GM23338 (cell line): ENCODE measurements around the gene MEGF11. TPM values are rescaled to one million over a fixed set of nuclear protein-coding genes. Genes with fewer than 3 reads are reported as not detected.

Experiments used
- ATAC-seq: fragments of 200-7000 bp; cut with Tn5 transposase; 3 replicates; pipeline ENCODE4 v1.9.1; 2020
- DNase-seq: peaks from one replicate; pipeline ENCODE4 v3.0.0-alpha.2; 2015; ENCODE audit warnings: low spot score
- H2AFZ ChIP-seq: fragments of 200-600 bp; sonication (generic); 2 replicates; pipeline ENCODE4 v1.8.0; 2016; ENCODE audit warnings: antibody characterized with exemption, mild to moderate bottlenecking, moderate library complexity
- H3F3A ChIP-seq: fragments of 200-600 bp; sonication (generic); replicated peaks from 2 replicates; pipeline ENCODE4 v1.8.0; 2017; ENCODE audit warnings: antibody characterized with exemption, mixed run types, low read depth
- H3K27ac ChIP-seq: fragments of 200-600 bp; sonication (generic); 2 replicates; pipeline ENCODE4 v1.6.1; 2016; ENCODE audit warnings: low read depth
- H3K27me3 ChIP-seq: fragments of 200-600 bp; sonication (generic); 2 replicates; pipeline ENCODE4 v1.8.0; 2016; ENCODE audit warnings: mild to moderate bottlenecking, mixed run types, moderate library complexity; ENCODE audit not compliant: insufficient read depth
- H3K36me3 ChIP-seq: fragments of 200-600 bp; sonication (generic); 2 replicates; pipeline ENCODE4 v1.8.0; 2016; ENCODE audit warnings: mild to moderate bottlenecking; ENCODE audit not compliant: insufficient read depth
- H3K4me1 ChIP-seq: fragments of 200-600 bp; sonication (generic); 2 replicates; pipeline ENCODE4 v1.8.0; 2016; ENCODE audit warnings: mild to moderate bottlenecking, moderate library complexity; ENCODE audit not compliant: insufficient read depth
- H3K4me2 ChIP-seq: fragments of 200-600 bp; sonication (generic); 2 replicates; pipeline ENCODE4 v1.7.1; 2017; ENCODE audit warnings: mixed run types
- H3K4me3 ChIP-seq: fragments of 200-600 bp; sonication (generic); 2 replicates; pipeline ENCODE4 v1.6.1; 2016; ENCODE audit warnings: mixed run types
- H3K79me2 ChIP-seq: fragments of 200-600 bp; sonication (generic); replicated peaks from 2 replicates; pipeline ENCODE4 v1.8.0; 2017; ENCODE audit warnings: mild to moderate bottlenecking; ENCODE audit not compliant: insufficient read depth
- H3K9me2 ChIP-seq: fragments of 200-600 bp; sonication (generic); 2 replicates; pipeline ENCODE4 v1.8.0; 2017; ENCODE audit not compliant: insufficient read depth
- H4K20me1 ChIP-seq: fragments of 200-600 bp; sonication (generic); replicated peaks from 2 replicates; pipeline ENCODE4 v1.8.0; 2017; ENCODE audit warnings: mild to moderate bottlenecking; ENCODE audit not compliant: insufficient read depth
- H3K27ac Mint-ChIP-seq: 2 replicates; pipeline ENCODE4 v1.8.0; 2020; ENCODE audit warnings: inconsistent platforms, mild to moderate bottlenecking, moderate library complexity, mixed read lengths
- H3K27me3 Mint-ChIP-seq: 3 replicates; pipeline ENCODE4 v1.8.0; 2022; ENCODE audit warnings: low read depth, mild to moderate bottlenecking, moderate library complexity, mixed read lengths, inconsistent platforms; ENCODE audit not compliant: insufficient read depth, poor library complexity
- H3K36me3 Mint-ChIP-seq: 3 replicates; pipeline ENCODE4 v1.8.0; 2021; ENCODE audit warnings: low read depth, mild to moderate bottlenecking, inconsistent platforms, moderate library complexity, mixed read lengths
- H3K4me1 Mint-ChIP-seq: 3 replicates; pipeline ENCODE4 v1.8.0; 2020; ENCODE audit warnings: mild to moderate bottlenecking, inconsistent platforms, mixed read lengths
- H3K4me3 Mint-ChIP-seq: 3 replicates; pipeline ENCODE4 v1.8.0; 2021; ENCODE audit warnings: moderate library complexity, mild to moderate bottlenecking, inconsistent platforms, mixed read lengths
- H3K9me3 Mint-ChIP-seq: 3 replicates; pipeline ENCODE4 v1.8.0; 2020; ENCODE audit warnings: moderate library complexity, mild to moderate bottlenecking, inconsistent platforms, mixed read lengths
- EZH2 ChIP-seq: fragments of 200-600 bp; sonication (generic); IDR thresholded peaks from one replicate; pipeline ENCODE4 v1.8.0; 2017; ENCODE audit warnings: antibody characterized with exemption, mild to moderate bottlenecking, low read depth; ENCODE audit not compliant: unreplicated experiment
- NANOG ChIP-seq: IDR thresholded peaks from 2 replicates; pipeline ENCODE4 v1.6.1; 2016; ENCODE audit warnings: antibody characterized with exemption, borderline replicate concordance
- POLR2AphosphoS5 ChIP-seq: IDR thresholded peaks from 2 replicates; pipeline ENCODE4 v1.6.1; 2016; ENCODE audit warnings: antibody characterized with exemption, low read depth
- STAT1 ChIP-seq: IDR thresholded peaks from one replicate; pipeline ENCODE4 v1.6.1; 2016; ENCODE audit warnings: antibody characterized with exemption; ENCODE audit not compliant: unreplicated experiment
- polyA plus RNA-seq: library from polyadenylated mRNA; unstranded; fragments of >200 nt; fragmentation: Nextera tagmentation; extraction: Ambion mirVana; gene quantifications from 2 replicates; pipeline ENCODE4 v1.2.1, GENCODE V29; 2016
- total RNA-seq: library from RNA; depleted of rRNA; stranded (reverse); fragments of >200 nt; shearing (Covaris generic); gene quantifications from 2 replicates; pipeline ENCODE4 v1.2.3, GENCODE V29; 2014
- TF ChIP-seq, protein P1 (sequence below), 2 experiments: fragments of 200-600 bp in 1 of 2; sonication (generic) in 1 of 2; conservative IDR thresholded peaks; 2 replicates each; pipeline versions ENCODE4 v1.5.1 to v1.6.1; 2016 to 2017; ENCODE audit warnings: antibody characterized with exemption in 2 of 2, low read depth in 2 of 2, mild to moderate bottlenecking in 2 of 2, moderate library complexity in 1 of 2
- TF ChIP-seq, protein P2 (sequence below): IDR thresholded peaks from one replicate; pipeline ENCODE4 v1.6.1; 2018; ENCODE audit warnings: antibody characterized with exemption; ENCODE audit not compliant: unreplicated experiment
- TF ChIP-seq, protein P3 (sequence below): fragments of 250-450 bp; sonication (Bioruptor Pico); IDR thresholded peaks from 2 replicates; pipeline ENCODE4 v1.5.0; 2020; ENCODE audit warnings: mild to moderate bottlenecking, moderate library complexity

The MEGF11 gene
- total and polyA plus RNA-seq, 2 experiments from 2014 or later, result 1.3 to 1.9 TPM

DNA sequence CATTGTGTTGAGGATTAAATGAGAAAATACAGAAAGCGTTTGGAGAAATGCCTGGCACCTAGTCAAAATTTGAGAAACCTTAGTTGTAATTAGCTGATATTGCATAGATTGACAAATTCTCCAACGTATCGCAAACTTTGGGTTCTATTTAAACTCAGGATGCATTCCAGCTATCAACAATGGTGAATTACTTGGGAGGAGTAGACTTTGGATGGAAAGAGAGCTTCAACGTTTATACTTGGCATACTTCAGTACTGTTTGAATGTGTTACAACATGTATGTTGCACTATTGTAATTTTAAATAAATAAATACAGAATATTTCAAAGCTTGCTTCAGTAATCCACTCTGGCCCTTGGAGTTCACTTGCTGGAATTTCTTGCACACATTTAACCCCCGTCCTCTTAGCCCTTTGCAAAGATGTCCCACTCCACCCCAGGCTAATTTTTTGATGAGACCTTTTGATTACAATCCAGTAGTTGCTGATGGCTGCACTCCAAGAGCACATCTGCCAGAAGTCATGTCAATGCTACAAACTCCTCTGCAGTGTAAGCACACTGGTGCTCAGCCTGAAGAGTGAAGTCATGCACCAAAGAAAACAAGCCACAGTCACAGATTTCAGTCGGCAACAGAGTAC is 35.1 kb upstream of the MEGF11 start:
- TF ChIP-seq, protein P1, sequence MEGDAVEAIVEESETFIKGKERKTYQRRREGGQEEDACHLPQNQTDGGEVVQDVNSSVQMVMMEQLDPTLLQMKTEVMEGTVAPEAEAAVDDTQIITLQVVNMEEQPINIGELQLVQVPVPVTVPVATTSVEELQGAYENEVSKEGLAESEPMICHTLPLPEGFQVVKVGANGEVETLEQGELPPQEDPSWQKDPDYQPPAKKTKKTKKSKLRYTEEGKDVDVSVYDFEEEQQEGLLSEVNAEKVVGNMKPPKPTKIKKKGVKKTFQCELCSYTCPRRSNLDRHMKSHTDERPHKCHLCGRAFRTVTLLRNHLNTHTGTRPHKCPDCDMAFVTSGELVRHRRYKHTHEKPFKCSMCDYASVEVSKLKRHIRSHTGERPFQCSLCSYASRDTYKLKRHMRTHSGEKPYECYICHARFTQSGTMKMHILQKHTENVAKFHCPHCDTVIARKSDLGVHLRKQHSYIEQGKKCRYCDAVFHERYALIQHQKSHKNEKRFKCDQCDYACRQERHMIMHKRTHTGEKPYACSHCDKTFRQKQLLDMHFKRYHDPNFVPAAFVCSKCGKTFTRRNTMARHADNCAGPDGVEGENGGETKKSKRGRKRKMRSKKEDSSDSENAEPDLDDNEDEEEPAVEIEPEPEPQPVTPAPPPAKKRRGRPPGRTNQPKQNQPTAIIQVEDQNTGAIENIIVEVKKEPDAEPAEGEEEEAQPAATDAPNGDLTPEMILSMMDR (conservative IDR thresholded peaks at IDR 0.05; ENCODE audit: low read depth in 2 of 2), result no peak
- TF ChIP-seq, protein P2, sequence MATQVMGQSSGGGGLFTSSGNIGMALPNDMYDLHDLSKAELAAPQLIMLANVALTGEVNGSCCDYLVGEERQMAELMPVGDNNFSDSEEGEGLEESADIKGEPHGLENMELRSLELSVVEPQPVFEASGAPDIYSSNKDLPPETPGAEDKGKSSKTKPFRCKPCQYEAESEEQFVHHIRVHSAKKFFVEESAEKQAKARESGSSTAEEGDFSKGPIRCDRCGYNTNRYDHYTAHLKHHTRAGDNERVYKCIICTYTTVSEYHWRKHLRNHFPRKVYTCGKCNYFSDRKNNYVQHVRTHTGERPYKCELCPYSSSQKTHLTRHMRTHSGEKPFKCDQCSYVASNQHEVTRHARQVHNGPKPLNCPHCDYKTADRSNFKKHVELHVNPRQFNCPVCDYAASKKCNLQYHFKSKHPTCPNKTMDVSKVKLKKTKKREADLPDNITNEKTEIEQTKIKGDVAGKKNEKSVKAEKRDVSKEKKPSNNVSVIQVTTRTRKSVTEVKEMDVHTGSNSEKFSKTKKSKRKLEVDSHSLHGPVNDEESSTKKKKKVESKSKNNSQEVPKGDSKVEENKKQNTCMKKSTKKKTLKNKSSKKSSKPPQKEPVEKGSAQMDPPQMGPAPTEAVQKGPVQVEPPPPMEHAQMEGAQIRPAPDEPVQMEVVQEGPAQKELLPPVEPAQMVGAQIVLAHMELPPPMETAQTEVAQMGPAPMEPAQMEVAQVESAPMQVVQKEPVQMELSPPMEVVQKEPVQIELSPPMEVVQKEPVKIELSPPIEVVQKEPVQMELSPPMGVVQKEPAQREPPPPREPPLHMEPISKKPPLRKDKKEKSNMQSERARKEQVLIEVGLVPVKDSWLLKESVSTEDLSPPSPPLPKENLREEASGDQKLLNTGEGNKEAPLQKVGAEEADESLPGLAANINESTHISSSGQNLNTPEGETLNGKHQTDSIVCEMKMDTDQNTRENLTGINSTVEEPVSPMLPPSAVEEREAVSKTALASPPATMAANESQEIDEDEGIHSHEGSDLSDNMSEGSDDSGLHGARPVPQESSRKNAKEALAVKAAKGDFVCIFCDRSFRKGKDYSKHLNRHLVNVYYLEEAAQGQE, result no peak
- TF ChIP-seq STAT1, result no peak
- Mint-ChIP-seq H3K36me3 (no peaks in the 10 kb centered on the region), H3K27me3 (peaks cover 2% of the 10 kb centered on the region), H3K4me1 (peaks cover 14% of the 10 kb centered on the region), H3K4me3 (no peak overlapping the region), H3K27ac (no peak overlapping the region), H3K9me3 (no peaks in the 10 kb centered on the region)
- Histone ChIP-seq H3K4me3 (no peak overlapping the region), H3K79me2 (no peaks in the 10 kb centered on the region), H3K36me3 (no peaks in the 10 kb centered on the region), H3K4me1 (no peaks in the 10 kb centered on the region; the same call in 1 of the 2 replicates), H3K27me3 (no peaks in the 10 kb centered on the region), H2AFZ (no peak overlapping the region), H3K27ac (no peak overlapping the region), H3K4me2 (no peak overlapping the region), H3K9me2 (no peaks in the 10 kb centered on the region), H4K20me1 (no peaks in the 10 kb centered on the region), H3F3A (no peaks in the 10 kb centered on the region)
- no peak for DNase-seq
- ATAC-seq, result no peak

DNA sequence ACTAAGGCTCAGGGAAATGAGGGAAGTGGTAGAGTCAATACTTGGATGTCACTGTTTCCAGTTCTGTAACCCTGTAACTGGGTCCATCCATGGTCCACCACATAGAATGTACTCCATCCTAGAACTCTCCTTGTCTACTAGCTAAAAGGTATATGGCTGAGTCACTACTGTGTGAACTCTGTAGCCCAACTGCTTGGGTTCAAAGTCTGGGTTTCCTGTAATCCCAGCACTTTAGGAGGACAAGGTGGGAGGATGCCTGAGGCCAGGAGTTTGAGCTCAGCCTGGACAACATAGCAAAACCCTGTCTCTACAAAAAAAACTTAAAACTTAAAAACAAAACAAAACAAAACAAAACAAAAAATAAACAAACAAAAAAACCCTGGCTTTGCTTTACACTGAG is 34.5 kb upstream of the MEGF11 start:
- Histone ChIP-seq H3F3A (no peaks in the 10 kb centered on the region), H3K4me3 (no peak overlapping the region), H3K27ac (no peak overlapping the region), H3K9me2 (no peaks in the 10 kb centered on the region), H3K79me2 (no peaks in the 10 kb centered on the region), H2AFZ (no peak overlapping the region), H4K20me1 (no peaks in the 10 kb centered on the region), H3K4me1 (no peaks in the 10 kb centered on the region; the same call in 1 of the 2 replicates), H3K27me3 (no peaks in the 10 kb centered on the region), H3K36me3 (no peaks in the 10 kb centered on the region), H3K4me2 (no peak overlapping the region)
- no peak overlapping the region for H3K27ac Mint-ChIP-seq
- DNase-seq, result no peak
- peaks cover 2% of the 10 kb centered on the region for H3K27me3 Mint-ChIP-seq
- no peak overlapping the region for H3K4me3 Mint-ChIP-seq
- ATAC-seq, result no peak
- no peaks in the 10 kb centered on the region for H3K9me3 Mint-ChIP-seq
- H3K36me3 Mint-ChIP-seq, result no peaks in the 10 kb centered on the region
- peaks cover 14% of the 10 kb centered on the region for H3K4me1 Mint-ChIP-seq
- TF ChIP-seq STAT1 (no peak), POLR2AphosphoS5 (no peak), EZH2 (no peak), NANOG (no peak)
- TF ChIP-seq, protein P1 (conservative IDR thresholded peaks at IDR 0.05; ENCODE audit: low read depth in 2 of 2), result no peak
- TF ChIP-seq, protein P3, sequence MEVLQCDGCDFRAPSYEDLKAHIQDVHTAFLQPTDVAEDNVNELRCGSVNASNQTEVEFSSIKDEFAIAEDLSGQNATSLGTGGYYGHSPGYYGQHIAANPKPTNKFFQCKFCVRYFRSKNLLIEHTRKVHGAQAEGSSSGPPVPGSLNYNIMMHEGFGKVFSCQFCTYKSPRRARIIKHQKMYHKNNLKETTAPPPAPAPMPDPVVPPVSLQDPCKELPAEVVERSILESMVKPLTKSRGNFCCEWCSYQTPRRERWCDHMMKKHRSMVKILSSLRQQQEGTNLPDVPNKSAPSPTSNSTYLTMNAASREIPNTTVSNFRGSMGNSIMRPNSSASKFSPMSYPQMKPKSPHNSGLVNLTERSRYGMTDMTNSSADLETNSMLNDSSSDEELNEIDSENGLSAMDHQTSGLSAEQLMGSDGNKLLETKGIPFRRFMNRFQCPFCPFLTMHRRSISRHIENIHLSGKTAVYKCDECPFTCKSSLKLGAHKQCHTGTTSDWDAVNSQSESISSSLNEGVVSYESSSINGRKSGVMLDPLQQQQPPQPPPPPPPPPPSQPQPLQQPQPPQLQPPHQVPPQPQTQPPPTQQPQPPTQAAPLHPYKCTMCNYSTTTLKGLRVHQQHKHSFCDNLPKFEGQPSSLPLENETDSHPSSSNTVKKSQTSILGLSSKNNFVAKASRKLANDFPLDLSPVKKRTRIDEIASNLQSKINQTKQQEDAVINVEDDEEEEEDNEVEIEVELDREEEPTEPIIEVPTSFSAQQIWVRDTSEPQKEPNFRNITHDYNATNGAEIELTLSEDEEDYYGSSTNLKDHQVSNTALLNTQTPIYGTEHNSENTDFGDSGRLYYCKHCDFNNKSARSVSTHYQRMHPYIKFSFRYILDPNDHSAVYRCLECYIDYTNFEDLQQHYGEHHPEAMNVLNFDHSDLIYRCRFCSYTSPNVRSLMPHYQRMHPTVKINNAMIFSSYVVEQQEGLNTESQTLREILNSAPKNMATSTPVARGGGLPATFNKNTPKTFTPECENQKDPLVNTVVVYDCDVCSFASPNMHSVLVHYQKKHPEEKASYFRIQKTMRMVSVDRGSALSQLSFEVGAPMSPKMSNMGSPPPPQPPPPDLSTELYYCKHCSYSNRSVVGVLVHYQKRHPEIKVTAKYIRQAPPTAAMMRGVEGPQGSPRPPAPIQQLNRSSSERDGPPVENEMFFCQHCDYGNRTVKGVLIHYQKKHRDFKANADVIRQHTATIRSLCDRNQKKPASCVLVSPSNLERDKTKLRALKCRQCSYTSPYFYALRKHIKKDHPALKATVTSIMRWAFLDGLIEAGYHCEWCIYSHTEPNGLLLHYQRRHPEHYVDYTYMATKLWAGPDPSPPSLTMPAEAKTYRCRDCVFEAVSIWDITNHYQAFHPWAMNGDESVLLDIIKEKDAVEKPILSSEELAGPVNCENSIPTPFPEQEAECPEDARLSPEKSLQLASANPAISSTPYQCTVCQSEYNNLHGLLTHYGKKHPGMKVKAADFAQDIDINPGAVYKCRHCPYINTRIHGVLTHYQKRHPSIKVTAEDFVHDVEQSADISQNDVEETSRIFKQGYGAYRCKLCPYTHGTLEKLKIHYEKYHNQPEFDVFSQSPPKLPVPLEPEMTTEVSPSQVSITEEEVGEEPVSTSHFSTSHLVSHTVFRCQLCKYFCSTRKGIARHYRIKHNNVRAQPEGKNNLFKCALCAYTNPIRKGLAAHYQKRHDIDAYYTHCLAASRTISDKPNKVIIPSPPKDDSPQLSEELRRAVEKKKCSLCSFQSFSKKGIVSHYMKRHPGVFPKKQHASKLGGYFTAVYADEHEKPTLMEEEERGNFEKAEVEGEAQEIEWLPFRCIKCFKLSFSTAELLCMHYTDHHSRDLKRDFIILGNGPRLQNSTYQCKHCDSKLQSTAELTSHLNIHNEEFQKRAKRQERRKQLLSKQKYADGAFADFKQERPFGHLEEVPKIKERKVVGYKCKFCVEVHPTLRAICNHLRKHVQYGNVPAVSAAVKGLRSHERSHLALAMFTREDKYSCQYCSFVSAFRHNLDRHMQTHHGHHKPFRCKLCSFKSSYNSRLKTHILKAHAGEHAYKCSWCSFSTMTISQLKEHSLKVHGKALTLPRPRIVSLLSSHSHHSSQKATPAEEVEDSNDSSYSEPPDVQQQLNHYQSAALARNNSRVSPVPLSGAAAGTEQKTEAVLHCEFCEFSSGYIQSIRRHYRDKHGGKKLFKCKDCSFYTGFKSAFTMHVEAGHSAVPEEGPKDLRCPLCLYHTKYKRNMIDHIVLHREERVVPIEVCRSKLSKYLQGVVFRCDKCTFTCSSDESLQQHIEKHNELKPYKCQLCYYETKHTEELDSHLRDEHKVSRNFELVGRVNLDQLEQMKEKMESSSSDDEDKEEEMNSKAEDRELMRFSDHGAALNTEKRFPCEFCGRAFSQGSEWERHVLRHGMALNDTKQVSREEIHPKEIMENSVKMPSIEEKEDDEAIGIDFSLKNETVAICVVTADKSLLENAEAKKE, result no peak
